ENCODE results near the gene CADM4.

DNA sequence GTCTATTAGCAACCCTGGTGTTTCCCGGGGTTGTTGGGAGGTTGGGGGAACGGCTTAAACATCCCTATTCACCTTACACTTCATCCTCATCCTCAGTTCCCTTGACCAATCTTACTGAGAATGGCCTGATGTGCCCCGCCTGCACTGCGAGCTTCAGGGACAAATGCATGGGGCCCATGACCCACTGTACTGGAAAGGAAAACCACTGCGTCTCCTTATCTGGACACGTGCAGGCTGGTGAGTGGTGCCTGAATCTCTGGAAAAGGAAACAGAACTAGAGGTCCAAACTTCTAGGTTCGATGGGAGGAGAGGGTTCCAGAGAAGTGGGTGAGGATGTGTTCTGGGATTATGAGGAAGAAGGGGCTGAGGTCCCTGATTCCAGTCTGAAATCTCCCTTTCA, 58.2 kb downstream of the CADM4 start:
- no peak for TF ChIP-seq CTCF (IDR thresholded peaks at IDR 0.05; ENCODE audit: borderline replicate concordance, extremely low read depth, low read length, poor library complexity, severe bottlenecking)
- TF ChIP-seq EZH2 (IDR thresholded peaks at IDR 0.05; ENCODE audit: borderline replicate concordance, low read depth, low read length, severe bottlenecking) = no peak
